ENCODE data around the gene ASTN1.

ASTN1 gene

GRCh38 chr1:177142791-177143271 is 21.7 kb downstream of the ASTN1 start:
- no peak for TF ChIP-seq CTCF (IDR thresholded peaks at IDR 0.05)
- no peak for DNase-seq
- intact Hi-C loops (cut with DNase I; ENCODE audit: low total_unique reads): no loop called here
- H3K4me3 ChIP-seq: no peak overlapping the region
- H3K9me3 ChIP-seq: no peaks in the 10 kb centered on the region
- H3K36me3 ChIP-seq: no peaks in the 10 kb centered on the region
- no peak overlapping the region for H3K27ac ChIP-seq
- no peaks in the 10 kb centered on the region for H3K4me1 ChIP-seq
- H3K27me3 ChIP-seq: no peaks in the 10 kb centered on the region

- Histone ChIP-seq H3K36me3 (no peaks in the 10 kb centered on the region), H3K27me3 (no peaks in the 10 kb centered on the region), H3K4me1 (no peaks in the 10 kb centered on the region), H3K9me3 (no peaks in the 10 kb centered on the region), H3K27ac (no peak overlapping the region), H3K4me3 (no peak overlapping the region)
- DNase-seq: no peak
- no peak for TF ChIP-seq CTCF (IDR thresholded peaks at IDR 0.05)
- intact Hi-C loops (cut with DNase I; ENCODE audit: low total_unique reads): no loop called here
Measured at GRCh38 chr1:177142010-177142409, 22.5 kb downstream of the ASTN1 start.

GRCh38 chr1:177138347-177138746 is 26.2 kb downstream of the ASTN1 start:
- DNase-seq: no peak
- no peak for TF ChIP-seq CTCF (IDR thresholded peaks at IDR 0.05)

GRCh38 chr1:177137814-177138213 is 26.7 kb downstream of the ASTN1 start:
- Histone ChIP-seq H3K27me3 (no peaks in the 10 kb centered on the region), H3K27ac (no peak overlapping the region), H3K36me3 (no peaks in the 10 kb centered on the region), H3K4me1 (no peaks in the 10 kb centered on the region), H3K9me3 (no peaks in the 10 kb centered on the region), H3K4me3 (no peak overlapping the region)
- no peak for DNase-seq
- intact Hi-C loops (cut with DNase I; ENCODE audit: low total_unique reads): no loop called here
- no peak for TF ChIP-seq CTCF (IDR thresholded peaks at IDR 0.05)

More at GRCh38 chr1:177138347-177138746, 26.2 kb downstream of the ASTN1 start:
- Histone ChIP-seq H3K9me3 (no peaks in the 10 kb centered on the region), H3K27me3 (no peaks in the 10 kb centered on the region), H3K4me1 (no peaks in the 10 kb centered on the region), H3K4me3 (no peak overlapping the region), H3K27ac (no peak overlapping the region), H3K36me3 (no peaks in the 10 kb centered on the region)
- intact Hi-C loops (cut with DNase I; ENCODE audit: low total_unique reads): no loop called here

GRCh38 chr1:177135250-177135649 is 29.3 kb downstream of the ASTN1 start:
- H3K27me3 ChIP-seq: no peaks in the 10 kb centered on the region
- no peaks in the 10 kb centered on the region for H3K36me3 ChIP-seq
- TF ChIP-seq CTCF (IDR thresholded peaks at IDR 0.05): no peak
- H3K27ac ChIP-seq: no peak overlapping the region
- intact Hi-C loops (cut with DNase I; ENCODE audit: low total_unique reads): no loop called here
- H3K9me3 ChIP-seq: no peaks in the 10 kb centered on the region
- no peak for DNase-seq
- no peak overlapping the region for H3K4me3 ChIP-seq
- no peaks in the 10 kb centered on the region for H3K4me1 ChIP-seq

GRCh38 chr1:177133977-177134538 is 30.5 kb downstream of the ASTN1 start:
- no peaks in the 10 kb centered on the region for H3K36me3 ChIP-seq
- no peaks in the 10 kb centered on the region for H3K27me3 ChIP-seq
- H3K9me3 ChIP-seq: no peaks in the 10 kb centered on the region
- H3K4me1 ChIP-seq: no peaks in the 10 kb centered on the region
- H3K4me3 ChIP-seq: no peak overlapping the region
- DNase-seq: no peak
- H3K27ac ChIP-seq: no peak overlapping the region
- TF ChIP-seq CTCF (IDR thresholded peaks at IDR 0.05): no peak
- intact Hi-C loops (cut with DNase I; ENCODE audit: low total_unique reads): no loop called here
